CD4-positive, alpha-beta T cell (primary cell): ENCODE results near the gene AKNA. TPM values are rescaled to one million over a fixed set of nuclear protein-coding genes. Genes with fewer than 3 reads are reported as not detected.

Experiments used
- ATAC-seq: fragments of 200-7000 bp; cut with Tn5 transposase; one replicate; pipeline ENCODE4 v1.10.0; 2022; ENCODE audit warnings: mild to moderate bottlenecking; ENCODE audit not compliant: poor library complexity
- CTCF ChIA-PET: fragments of 350-600 bp; sonication (Branson Sonifier 250); formaldehyde crosslinking; loops from one replicate; lab custom pipeline; 2021; ENCODE audit warnings: antibody characterized with exemption, inconsistent platforms; lab: Charles Lee
- POLR2A ChIA-PET: fragments of 350-600 bp; sonication (Branson Sonifier 250); formaldehyde crosslinking; loops from one replicate; lab custom pipeline; 2021; ENCODE audit warnings: antibody characterized with exemption, inconsistent platforms; lab: Charles Lee
- DNase-seq, 14 experiments: peaks; one replicate each; pipeline ENCODE4 v3.0.0-alpha.2; 2013 to 2020; ENCODE audit warnings: mixed read lengths in 2 of 14
- H3K27ac ChIP-seq, 2 donors: one replicate each; pipeline versions ENCODE4 v1.5.1 to v1.7.0; 2013; ENCODE audit warnings: low read length in 2 of 2, low read depth in 1 of 2, mild to moderate bottlenecking in 1 of 2
- H3K27me3 ChIP-seq, 2 experiments: 1 replicate in 1 of 2; 2 replicates in 1 of 2; pipeline versions ENCODE4 v1.6.1 to v1.7.0; 2013; ENCODE audit warnings: low read length in 2 of 2, control low read depth in 1 of 2, mild to moderate bottlenecking in 1 of 2, moderate library complexity in 1 of 2; ENCODE audit not compliant: insufficient read depth in 2 of 2, control insufficient read depth in 1 of 2
- H3K36me3 ChIP-seq: one replicate; pipeline ENCODE4 v1.6.1; 2013; ENCODE audit warnings: low read length, control low read depth; ENCODE audit not compliant: insufficient read depth
- H3K4me1 ChIP-seq: one replicate; pipeline ENCODE4 v1.6.1; 2013; ENCODE audit warnings: low read length, control low read depth; ENCODE audit not compliant: insufficient read depth
- H3K4me3 ChIP-seq: one replicate; pipeline ENCODE4 v1.5.1; 2013; ENCODE audit warnings: mild to moderate bottlenecking, low read length, moderate library complexity
- H3K9me3 ChIP-seq, 2 experiments: 1 replicate in 1 of 2; 2 replicates in 1 of 2; pipeline versions ENCODE4 v1.6.1 to v1.7.0; 2013; ENCODE audit warnings: low read length in 2 of 2, mild to moderate bottlenecking in 2 of 2, control low read depth in 1 of 2, moderate library complexity in 1 of 2; ENCODE audit not compliant: control insufficient read depth in 1 of 2, insufficient read depth in 1 of 2
- H3K27ac Mint-ChIP-seq: one replicate; pipeline ENCODE4 v1.8.0; 2020; ENCODE audit warnings: mixed read lengths
- H3K27me3 Mint-ChIP-seq: one replicate; pipeline ENCODE4 v1.8.0; 2021; ENCODE audit warnings: mixed read lengths
- H3K36me3 Mint-ChIP-seq: one replicate; pipeline ENCODE4 v1.8.0; 2021; ENCODE audit warnings: low read depth, mixed read lengths
- H3K4me1 Mint-ChIP-seq: one replicate; pipeline ENCODE4 v1.8.0; 2021; ENCODE audit warnings: low read depth, mixed read lengths
- H3K4me3 Mint-ChIP-seq: one replicate; pipeline ENCODE4 v1.8.0; 2020; ENCODE audit warnings: mild to moderate bottlenecking, mixed read lengths
- H3K9me3 Mint-ChIP-seq: one replicate; pipeline ENCODE4 v1.8.0; 2020; ENCODE audit warnings: mixed read lengths
- intact Hi-C, 2 experiments: fragments of 100-400 bp; cut with DNase I in 1 of 2; cut with micrococcal nuclease in 1 of 2; formaldehyde crosslinking; loops; one replicate each; pipeline versions ENCODE4 v1.15.1 to v1.9.0; 2023 to 2025; cut with DNase I, micrococcal nuclease
- total RNA-seq, 174 experiments: library from RNA in 2 of 174; stranded (reverse) in 2 of 174; gene quantifications; one replicate each; pipeline ENCODE4 v1.2.3 and lab custom pipeline; 2021 to 2026
- TF ChIP-seq, protein P1 (sequence below): fragments of 200-600 bp; IDR thresholded peaks from one replicate; pipeline ENCODE4 v1.8.0; 2022; ENCODE audit warnings: antibody characterized with exemption, mild to moderate bottlenecking

The AKNA gene
- total RNA-seq, 2 experiments from 2014 or later = 247 to 258 TPM

DNA sequence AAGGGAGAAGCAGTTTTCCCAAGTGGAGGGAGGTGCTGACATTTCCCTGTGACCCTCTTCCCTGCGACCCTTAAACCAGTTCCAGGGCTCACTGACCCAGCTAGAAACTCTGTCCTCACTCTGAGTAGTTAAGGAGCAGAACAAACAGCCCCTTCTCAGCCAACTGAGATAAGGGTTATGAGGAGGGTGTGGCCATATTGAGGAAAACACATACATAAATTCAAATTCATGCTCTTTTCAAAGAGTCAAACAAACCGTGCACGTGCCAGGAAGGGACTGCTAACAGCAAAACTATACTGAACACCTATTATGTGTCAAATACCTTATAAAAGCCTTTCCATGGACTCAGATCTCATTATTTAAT, 4.9 kb upstream of the AKNA start:
- Mint-ChIP-seq H3K9me3 (no peaks in the 10 kb centered on the region), H3K27ac (peak overlapping the region; percentile 98), H3K4me3 (peak overlapping the region; percentile 61), H3K27me3 (no peaks in the 10 kb centered on the region), H3K4me1 (peaks cover 93% of the 10 kb centered on the region), H3K36me3 (peaks cover 38% of the 10 kb centered on the region)
- Histone ChIP-seq H3K4me1 (peaks cover 99% of the 10 kb centered on the region), H3K4me3 (no peak overlapping the region), H3K27ac (peak overlapping the region in 1 of 2 donors; percentile 37), H3K9me3 (no peaks in the 10 kb centered on the region), H3K36me3 (peaks cover 24% of the 10 kb centered on the region), H3K27me3 (no peaks in the 10 kb centered on the region)
- ChIA-PET POLR2A (interaction anchor here (1.1 to 6.9 kb wide), 6 partner anchors 8 to 41 kb away, joined by 3 to 135 read pairs (median 6); partner anchors contain the start of gene AKNA), CTCF (interaction anchor here (1.1 to 6.5 kb wide), 6 partner anchors 7 to 54 kb away, joined by 3 to 56 read pairs (median 4); partner anchors contain the start of gene AKNA)
- no peak for DNase-seq
- TF ChIP-seq, protein P1, sequence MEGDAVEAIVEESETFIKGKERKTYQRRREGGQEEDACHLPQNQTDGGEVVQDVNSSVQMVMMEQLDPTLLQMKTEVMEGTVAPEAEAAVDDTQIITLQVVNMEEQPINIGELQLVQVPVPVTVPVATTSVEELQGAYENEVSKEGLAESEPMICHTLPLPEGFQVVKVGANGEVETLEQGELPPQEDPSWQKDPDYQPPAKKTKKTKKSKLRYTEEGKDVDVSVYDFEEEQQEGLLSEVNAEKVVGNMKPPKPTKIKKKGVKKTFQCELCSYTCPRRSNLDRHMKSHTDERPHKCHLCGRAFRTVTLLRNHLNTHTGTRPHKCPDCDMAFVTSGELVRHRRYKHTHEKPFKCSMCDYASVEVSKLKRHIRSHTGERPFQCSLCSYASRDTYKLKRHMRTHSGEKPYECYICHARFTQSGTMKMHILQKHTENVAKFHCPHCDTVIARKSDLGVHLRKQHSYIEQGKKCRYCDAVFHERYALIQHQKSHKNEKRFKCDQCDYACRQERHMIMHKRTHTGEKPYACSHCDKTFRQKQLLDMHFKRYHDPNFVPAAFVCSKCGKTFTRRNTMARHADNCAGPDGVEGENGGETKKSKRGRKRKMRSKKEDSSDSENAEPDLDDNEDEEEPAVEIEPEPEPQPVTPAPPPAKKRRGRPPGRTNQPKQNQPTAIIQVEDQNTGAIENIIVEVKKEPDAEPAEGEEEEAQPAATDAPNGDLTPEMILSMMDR = no peak
- ATAC-seq = no peak
- intact Hi-C loops = loop anchor here (2.0 to 10.0 kb wide), 2 partner anchors 54 to 1118 kb away; partner anchors contain the start of genes CDC26 (in 1 of the 2) and PRPF4 (in 1 of the 2)

DNA sequence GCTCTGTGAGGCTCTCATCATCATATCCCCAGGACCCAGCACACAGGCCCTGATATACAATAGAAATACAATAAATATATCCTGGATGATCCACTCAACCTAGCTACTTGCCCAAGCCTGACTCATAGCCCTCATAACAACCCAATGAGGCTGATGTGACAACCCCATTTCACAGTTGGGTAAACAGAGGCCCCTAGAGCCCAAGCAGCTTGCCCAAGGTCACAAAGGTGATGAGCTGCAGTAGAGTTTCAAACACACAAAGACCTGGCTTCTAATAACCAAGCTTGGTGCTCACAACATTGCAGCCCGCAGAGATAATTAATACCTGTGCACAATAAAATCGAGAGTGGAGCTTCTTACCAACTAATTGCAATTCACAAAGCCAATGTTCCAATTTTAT, 3.2 kb upstream of the AKNA start:
- Histone ChIP-seq H3K4me3 (no peak overlapping the region), H3K9me3 (no peaks in the 10 kb centered on the region), H3K4me1 (peaks cover 85% of the 10 kb centered on the region), H3K27ac (peak overlapping the region in 1 of 2 donors; percentile 71), H3K36me3 (peaks cover 19% of the 10 kb centered on the region), H3K27me3 (no peaks in the 10 kb centered on the region)
- intact Hi-C loops = loop anchor here in 1 of 2 experiments (10.0 kb wide), 1 partner anchor 1116 kb away; the partner anchor contains the start of genes CDC26 and PRPF4
- ATAC-seq (no peak), DNase-seq (no peak)
- ChIA-PET CTCF (interaction anchor here (0.8 kb wide), 1 partner anchor 27 kb away, joined by 3 read pairs; no protein-coding TSS in a partner anchor), POLR2A (interaction anchor here (0.8 to 1.2 kb wide), 2 partner anchors 18 to 23 kb away, joined by 3 read pairs; no protein-coding TSS in a partner anchor)
- peak overlapping the region; percentile 95 for H3K4me3 Mint-ChIP-seq
- TF ChIP-seq, protein P1 = no peak
- H3K27me3 Mint-ChIP-seq = no peaks in the 10 kb centered on the region
- no peaks in the 10 kb centered on the region for H3K9me3 Mint-ChIP-seq
- H3K4me1 Mint-ChIP-seq = peaks cover 83% of the 10 kb centered on the region
- H3K36me3 Mint-ChIP-seq = peaks cover 50% of the 10 kb centered on the region
- peak overlapping the region; percentile 98 for H3K27ac Mint-ChIP-seq

DNA sequence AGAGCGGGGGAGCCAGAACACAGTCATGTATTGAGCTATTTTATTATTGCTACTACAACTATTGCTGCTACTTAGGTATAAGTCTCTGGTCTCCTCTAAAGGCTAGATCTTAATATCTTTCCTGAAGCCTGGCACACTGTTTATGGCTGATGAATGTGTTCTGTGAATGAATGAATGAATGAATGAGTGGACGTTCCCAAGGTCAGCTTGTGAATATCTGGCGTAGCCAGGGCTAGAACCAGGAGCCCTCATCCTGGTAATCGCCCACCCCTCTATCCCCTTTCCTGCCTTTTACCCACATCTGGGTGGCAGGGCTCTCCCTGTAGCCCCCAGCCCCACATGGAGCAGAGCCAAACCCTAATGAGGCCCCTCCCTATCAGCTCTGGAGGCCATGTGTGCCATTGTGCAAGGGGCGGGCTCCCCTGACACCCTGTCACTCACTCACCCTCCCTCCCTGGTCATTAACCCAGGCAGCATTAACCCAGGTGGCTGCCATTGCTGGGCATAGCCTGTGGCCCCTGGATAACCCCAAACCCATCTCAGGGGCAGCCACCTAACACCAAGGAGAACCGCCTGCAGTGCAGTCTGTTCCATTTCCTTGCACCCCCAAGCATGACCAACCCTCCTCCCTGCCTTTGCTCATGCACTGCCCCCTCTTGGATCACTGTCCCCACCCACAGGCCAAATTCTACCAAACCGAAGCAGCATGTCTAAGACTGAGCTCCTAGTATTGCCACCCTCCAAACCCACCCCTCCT, 2.0 kb upstream of the AKNA start:
- ATAC-seq (no peak), DNase-seq (peak in 2 of 14 experiments; percentile 30 to 48)
- peaks cover 83% of the 10 kb centered on the region for H3K4me1 Mint-ChIP-seq
- Histone ChIP-seq H3K27ac (peak overlapping the region; percentile 71 to 97), H3K36me3 (peaks cover 16% of the 10 kb centered on the region), H3K27me3 (no peaks in the 10 kb centered on the region), H3K4me1 (peaks cover 85% of the 10 kb centered on the region), H3K9me3 (no peaks in the 10 kb centered on the region), H3K4me3 (peak overlapping the region; percentile 99)
- peak overlapping the region; percentile 98 for H3K27ac Mint-ChIP-seq
- H3K27me3 Mint-ChIP-seq = no peaks in the 10 kb centered on the region
- ChIA-PET POLR2A (interaction anchor here (1.1 to 10.0 kb wide), 6 partner anchors 5 to 203 kb away, joined by 3 to 477 read pairs (median 11); no protein-coding TSS in a partner anchor), CTCF (interaction anchor here (1.0 to 2.1 kb wide), 2 partner anchors 16 to 17 kb away, joined by 3 to 8 read pairs; no protein-coding TSS in a partner anchor)
- TF ChIP-seq, protein P1 = no peak
- intact Hi-C loops = loop anchor here (5.0 to 10.0 kb wide), 6 partner anchors 37 to 1115 kb away; partner anchors contain the start of genes ATP6V1G1 (in 1 of the 2), CDC26 (in 1 of the 2) and PRPF4 (in 1 of the 2)
- H3K36me3 Mint-ChIP-seq = peaks cover 58% of the 10 kb centered on the region
- no peaks in the 10 kb centered on the region for H3K9me3 Mint-ChIP-seq
- peak overlapping the region; percentile 95 for H3K4me3 Mint-ChIP-seq
